ENCODE measurements around the gene BHLHE41. TPM values are rescaled to one million over a fixed set of nuclear protein-coding genes. Genes with fewer than 3 reads are reported as not detected.

The BHLHE41 gene
- total and polyA plus RNA-seq, 2 of the 4 experiments (the other 2 are of a cell fraction) = 0.72 to 3.8 TPM

DNA sequence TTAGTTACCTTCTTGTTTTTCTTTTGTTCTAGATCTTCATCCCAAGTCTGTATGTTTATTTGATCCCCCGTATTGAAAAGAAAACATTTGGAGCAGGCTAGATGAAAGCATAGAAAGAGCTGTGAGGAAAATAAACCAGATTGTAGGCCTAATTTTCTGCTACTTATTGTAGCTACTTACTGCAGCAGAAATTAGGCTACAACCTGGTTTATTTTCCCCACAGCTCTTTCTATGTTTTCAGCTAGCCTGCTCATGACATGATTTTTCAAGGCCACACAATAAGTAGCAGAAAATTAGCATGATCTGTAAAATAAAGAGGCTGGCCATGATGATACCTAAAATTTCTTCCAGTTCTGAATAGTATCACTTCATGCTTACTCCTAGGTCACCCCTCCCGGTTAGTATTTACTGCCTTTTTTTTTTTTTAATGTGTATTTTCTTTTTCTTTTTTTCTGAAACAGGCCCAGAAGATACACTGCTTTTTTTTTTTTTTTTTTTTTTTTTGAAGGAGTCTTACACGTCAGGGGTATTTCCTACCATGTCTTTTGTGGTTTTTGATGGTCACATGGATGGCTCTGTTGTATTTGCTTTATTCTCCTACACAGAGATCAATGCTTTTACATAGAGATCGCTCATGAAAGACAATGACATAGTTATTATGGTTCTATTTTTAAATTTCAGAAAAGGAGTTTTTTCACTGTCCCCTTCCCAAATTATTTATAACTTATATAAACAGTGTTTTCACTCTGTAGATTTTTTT, 32.3 kb downstream of the BHLHE41 start:
- Histone ChIP-seq H3K79me1 (ENCODE audit: low read depth in 1 of 2, low read length in 2 of 2) (no peaks in the 10 kb centered on the region), H2BK15ac (ENCODE audit: low read depth, low read length) (no peak overlapping the region), H2AK9ac (replicated peaks; ENCODE audit: low read depth, low read length, poor library complexity) (no peak overlapping the region), H3K4me3 (ENCODE audit: insufficient read depth, low read depth, low read length) (no peak overlapping the region), H3K9me3 (ENCODE audit: control insufficient read depth, insufficient read depth, low read length) (no peaks in the 10 kb centered on the region), H3K9me1 (ENCODE audit: insufficient read depth, low read length) (peaks cover 3% of the 10 kb centered on the region), H2BK120ac (ENCODE audit: low read depth, low read length) (no peak overlapping the region), H3K14ac (replicated peaks; ENCODE audit: low read depth, low read length) (no peak overlapping the region), H4K91ac (ENCODE audit: insufficient read depth, low read depth, low read length) (no peak overlapping the region), H3K56ac (ENCODE audit: extremely low read depth, insufficient read depth, low read length) (no peak overlapping the region), H2AFZ (replicated peaks; ENCODE audit: low read length, poor library complexity) (no peak overlapping the region), H3K18ac (ENCODE audit: low read depth, low read length) (no peak overlapping the region), H4K8ac (ENCODE audit: low read depth in 2 of 2, low read length in 2 of 2) (no peak overlapping the region), H3K27ac (ENCODE audit: insufficient read depth, low read length) (no peak overlapping the region), H2BK20ac (ENCODE audit: low read depth, low read length) (0 out of 2 replicates have a peak overlapping the region, but pooled peaks have one; percentile 10), H2AK5ac (ENCODE audit: low read depth, low read length) (no peak overlapping the region), H3K4ac (ENCODE audit: low read depth, low read length) (no peak overlapping the region), H3K23ac (ENCODE audit: low read depth, low read length) (no peak overlapping the region), H3K27me3 (ENCODE audit: control insufficient read depth, insufficient read depth, low read length) (no peaks in the 10 kb centered on the region), H3K9ac (ENCODE audit: low read depth, low read length) (no peak overlapping the region; the same call in 1 of the 2 replicates), H4K20me1 (ENCODE audit: insufficient read depth, low read length) (no peaks in the 10 kb centered on the region), H3K4me1 (ENCODE audit: control insufficient read depth, insufficient read depth, low read length) (peaks cover 4% of the 10 kb centered on the region; the same call in 1 of the 2 replicates), H3K4me2 (ENCODE audit: low read depth, low read length) (no peak overlapping the region), H2BK5ac (ENCODE audit: low read depth, low read length, poor library complexity, severe bottlenecking) (no peak overlapping the region), H4K5ac (ENCODE audit: low read depth, low read length) (no peak overlapping the region), H3K36me3 (ENCODE audit: control insufficient read depth, insufficient read depth, low read length) (no peaks in the 10 kb centered on the region)
- no peak for ATAC-seq (ENCODE audit: low read depth)
- in situ Hi-C loops (cut with MboI; ENCODE audit: low sequenced_read_pairs) = no loop called here
- intact Hi-C loops (cut with micrococcal nuclease) = loop anchor here (5.0 to 10.0 kb wide), 2 partner anchors 655 to 792 kb away; no protein-coding TSS in a partner anchor
- no TSS peak for BruUV-seq (replicated peaks)
- TF ChIP-seq, protein P1, sequence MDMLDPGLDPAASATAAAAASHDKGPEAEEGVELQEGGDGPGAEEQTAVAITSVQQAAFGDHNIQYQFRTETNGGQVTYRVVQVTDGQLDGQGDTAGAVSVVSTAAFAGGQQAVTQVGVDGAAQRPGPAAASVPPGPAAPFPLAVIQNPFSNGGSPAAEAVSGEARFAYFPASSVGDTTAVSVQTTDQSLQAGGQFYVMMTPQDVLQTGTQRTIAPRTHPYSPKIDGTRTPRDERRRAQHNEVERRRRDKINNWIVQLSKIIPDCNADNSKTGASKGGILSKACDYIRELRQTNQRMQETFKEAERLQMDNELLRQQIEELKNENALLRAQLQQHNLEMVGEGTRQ (IDR thresholded peaks at IDR 0.05; ENCODE audit: low read depth, low read length) = no peak
- TF ChIP-seq CEBPB (IDR thresholded peaks at IDR 0.05; ENCODE audit: low read depth, low read length) (no peak), RFX5 (IDR thresholded peaks at IDR 0.05; ENCODE audit: low read depth, low read length) (no peak), BHLHE40 (IDR thresholded peaks at IDR 0.05; ENCODE audit: low read depth, low read length) (no peak), RCOR1 (IDR thresholded peaks at IDR 0.05; ENCODE audit: insufficient replicate concordance, low read length) (no peak), MAZ (IDR thresholded peaks at IDR 0.05; ENCODE audit: borderline replicate concordance, low read depth, low read length) (no peak), NFE2L2 (IDR thresholded peaks at IDR 0.05; ENCODE audit: low read depth, low read length) (no peak)
- TF ChIP-seq, protein P2, sequence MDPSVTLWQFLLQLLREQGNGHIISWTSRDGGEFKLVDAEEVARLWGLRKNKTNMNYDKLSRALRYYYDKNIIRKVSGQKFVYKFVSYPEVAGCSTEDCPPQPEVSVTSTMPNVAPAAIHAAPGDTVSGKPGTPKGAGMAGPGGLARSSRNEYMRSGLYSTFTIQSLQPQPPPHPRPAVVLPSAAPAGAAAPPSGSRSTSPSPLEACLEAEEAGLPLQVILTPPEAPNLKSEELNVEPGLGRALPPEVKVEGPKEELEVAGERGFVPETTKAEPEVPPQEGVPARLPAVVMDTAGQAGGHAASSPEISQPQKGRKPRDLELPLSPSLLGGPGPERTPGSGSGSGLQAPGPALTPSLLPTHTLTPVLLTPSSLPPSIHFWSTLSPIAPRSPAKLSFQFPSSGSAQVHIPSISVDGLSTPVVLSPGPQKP (IDR thresholded peaks at IDR 0.05; ENCODE audit: borderline replicate concordance, low read depth, low read length) = no peak
- WGBS, 2 experiments (ENCODE audit: extremely low coverage in 2 of 2, insufficient read length in 1 of 2) = no CpG with 5 or more reads among the region's 4 CpGs
- dilution Hi-C loops (cut with HindIII; ENCODE audit: low sequenced_read_pairs, unreplicated experiment) = no loop called here
- CTCF ChIA-PET = interaction anchor here (0.5 to 0.6 kb wide), 2 partner anchors 36 to 181 kb away, joined by 3 read pairs; no protein-coding TSS in a partner anchor
- POLR2A ChIA-PET (ENCODE audit: unreplicated experiment) = no interaction called here
- DNase-seq = peak; percentile 46
